C4-2B (cell line): Measurements from ENCODE around the gene FLT1.

Experiments
- CTCF ChIP-seq: fragments of 450-650 bp; conservative IDR thresholded peaks from 2 replicates; pipeline ENCODE4 v1.5.1; 2017; ENCODE audit warnings: mild to moderate bottlenecking
- ZFX ChIP-seq: fragments of 450-650 bp; IDR thresholded peaks from 2 replicates; pipeline ENCODE4 v1.6.1; 2017

DNA sequence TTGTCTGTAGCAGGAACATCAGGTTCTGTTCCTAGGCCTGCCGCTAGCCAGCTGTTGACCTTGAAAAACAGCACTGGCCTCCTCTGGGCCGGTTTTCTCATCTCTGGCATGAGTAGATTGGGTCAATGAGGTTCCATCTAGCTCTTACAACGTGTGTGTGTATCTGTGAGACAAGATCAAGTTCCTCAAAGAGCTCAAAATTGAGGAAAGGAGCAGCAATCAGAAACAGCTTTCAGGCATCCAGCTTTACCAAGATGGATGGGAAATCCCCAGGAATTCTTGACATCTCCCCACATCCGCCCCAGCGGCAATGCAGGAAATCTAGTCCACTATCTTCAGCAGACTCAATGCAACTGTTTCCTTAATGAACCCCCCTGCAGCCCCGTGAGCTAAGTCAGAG is 4.9 kb downstream of the FLT1 start:
- TF ChIP-seq CTCF (no peak), ZFX (no peak)
